Epithelial cell of proximal tubule (primary cell): ENCODE measurements around the gene AP1S1. TPM values are rescaled to one million over a fixed set of nuclear protein-coding genes. Genes with fewer than 3 reads are reported as not detected.
A peak's percentile ranks its signal among the peaks of the same experiment; 100 is the strongest.
"Not testable (repeated sequence)": the region's sequence is repeated elsewhere in the genome, so short reads cannot be mapped to it uniquely, and the experiment has no call there.

Experiments
- DNase-seq: peaks from one replicate; pipeline ENCODE4 v3.0.0-alpha.2; 2011; ENCODE audit warnings: low read depth
- H3K4me3 ChIP-seq: 2 replicates; pipeline ENCODE4 v1.5.1; 2011; ENCODE audit warnings: low read depth, mild to moderate bottlenecking, low read length
- CTCF ChIP-seq: conservative IDR thresholded peaks from 2 replicates; pipeline ENCODE4 v1.5.1; 2012; ENCODE audit warnings: low read depth, mild to moderate bottlenecking, low read length
- total RNA-seq: library from RNA; depleted of rRNA; stranded (reverse); fragments of >200 nt; gene quantifications from 2 replicates; pipeline ENCODE4 v1.2.3, GENCODE V29; 2015

Gene AP1S1
- total RNA-seq, 1 donor from 2014 or later, result 190 TPM

- no peak for DNase-seq
- TF ChIP-seq CTCF, result no peak
- no peak overlapping the region for H3K4me3 ChIP-seq
Measured at GRCh38 chr7:101111261-101111660, 43.0 kb upstream of the AP1S1 start.

DNA sequence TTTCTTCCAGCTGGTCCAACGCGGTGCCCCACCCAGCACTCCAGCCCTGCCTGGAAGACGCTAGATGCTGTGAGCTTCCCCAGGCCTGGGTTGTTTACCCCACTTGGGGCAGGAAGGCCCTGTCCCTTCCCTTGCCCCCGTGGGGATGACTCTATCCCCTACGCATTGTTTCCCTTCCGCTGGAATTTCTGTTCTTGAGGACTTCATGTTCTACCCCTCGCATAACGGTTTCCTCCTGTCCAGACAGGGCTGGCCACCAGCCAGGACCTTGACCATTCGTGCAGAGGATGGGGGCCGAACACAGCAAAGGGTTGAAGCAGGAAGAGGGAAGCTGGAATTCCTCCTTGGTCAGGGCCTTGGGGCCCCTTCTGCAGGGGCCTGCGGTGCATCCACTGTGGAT, 42.0 kb upstream of the AP1S1 start:
- no peak overlapping the region for H3K4me3 ChIP-seq
- TF ChIP-seq CTCF, result no peak
- peak; percentile 67 for DNase-seq

- DNase-seq, H3K4me3 ChIP-seq: not testable (repeated sequence)
Measured at GRCh38 chr7:101113140-101113539, 41.1 kb upstream of the AP1S1 start.

GRCh38 chr7:101113836-101114235, 40.4 kb upstream of the AP1S1 start:
- DNase-seq, result no peak
- no peak for TF ChIP-seq CTCF

GRCh38 chr7:101114492-101114891, 39.8 kb upstream of the AP1S1 start:
- H3K4me3 ChIP-seq, result no peak overlapping the region
- no peak for DNase-seq

More at GRCh38 chr7:101113836-101114235, 40.4 kb upstream of the AP1S1 start:
- no peak overlapping the region for H3K4me3 ChIP-seq

GRCh38 chr7:101115215-101115614, 39.1 kb upstream of the AP1S1 start:
- no peak overlapping the region for H3K4me3 ChIP-seq
- DNase-seq, result no peak
- no peak for TF ChIP-seq CTCF

More at GRCh38 chr7:101114492-101114891, 39.8 kb upstream of the AP1S1 start:
- TF ChIP-seq CTCF, result no peak

DNA sequence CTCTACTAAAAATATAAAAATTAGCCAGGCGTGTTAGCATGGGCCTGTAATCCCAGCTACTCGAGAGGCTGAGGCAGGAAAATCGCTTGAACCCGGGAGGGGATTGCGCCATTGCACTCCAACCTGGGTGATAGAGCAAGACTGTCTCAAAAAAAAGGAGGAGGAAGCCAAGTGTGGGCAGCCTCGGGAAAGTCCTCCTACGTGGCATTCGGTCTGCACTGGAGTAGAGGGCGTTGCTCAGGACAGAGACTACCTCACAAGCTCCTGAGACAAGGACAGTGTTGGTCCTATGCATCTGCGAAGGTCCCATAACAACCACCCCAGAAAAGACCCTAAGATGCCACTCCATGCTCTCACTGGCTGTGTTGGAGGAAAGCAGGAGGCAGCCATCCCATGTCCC, 37.4 kb upstream of the AP1S1 start:
- H3K4me3 ChIP-seq, result no peak overlapping the region
- no peak for TF ChIP-seq CTCF
- no peak for DNase-seq

GRCh38 chr7:101118856-101119255, 35.4 kb upstream of the AP1S1 start:
- H3K4me3 ChIP-seq, result no peak overlapping the region
- DNase-seq, result no peak
- no peak for TF ChIP-seq CTCF
